GM12873 (cell line): ENCODE results near the gene UHRF1.

Experiments
- CTCF ChIP-seq: IDR thresholded peaks from 2 replicates; pipeline ENCODE4 v1.5.1; 2012; ENCODE audit warnings: low read depth, mild to moderate bottlenecking, moderate library complexity, low read length, control low read depth; ENCODE audit not compliant: insufficient read depth; ENCODE audit errors: missing control alignments

The UHRF1 gene

DNA sequence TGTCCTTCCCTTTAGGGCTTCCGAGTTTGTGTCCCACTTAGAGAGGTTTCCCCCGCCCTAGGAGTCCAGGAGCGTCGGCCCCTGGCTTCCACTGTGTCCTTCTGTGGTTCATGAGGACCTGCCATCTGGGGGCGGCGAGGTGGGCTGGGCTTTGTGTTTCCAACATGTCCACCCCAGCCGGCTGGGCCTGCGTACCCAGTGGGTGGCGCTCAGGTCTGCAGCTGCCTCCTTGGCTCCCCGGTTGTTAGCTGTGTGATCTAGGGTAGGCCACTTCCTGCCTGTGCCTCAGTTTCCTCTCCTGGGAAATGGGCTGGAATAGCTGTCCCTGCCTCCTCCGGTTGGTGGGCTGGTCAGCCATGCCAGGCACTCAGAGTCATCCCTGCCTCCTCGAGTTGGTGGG lies 88.0 kb downstream of the UHRF1 start:
- no peak for TF ChIP-seq CTCF

DNA sequence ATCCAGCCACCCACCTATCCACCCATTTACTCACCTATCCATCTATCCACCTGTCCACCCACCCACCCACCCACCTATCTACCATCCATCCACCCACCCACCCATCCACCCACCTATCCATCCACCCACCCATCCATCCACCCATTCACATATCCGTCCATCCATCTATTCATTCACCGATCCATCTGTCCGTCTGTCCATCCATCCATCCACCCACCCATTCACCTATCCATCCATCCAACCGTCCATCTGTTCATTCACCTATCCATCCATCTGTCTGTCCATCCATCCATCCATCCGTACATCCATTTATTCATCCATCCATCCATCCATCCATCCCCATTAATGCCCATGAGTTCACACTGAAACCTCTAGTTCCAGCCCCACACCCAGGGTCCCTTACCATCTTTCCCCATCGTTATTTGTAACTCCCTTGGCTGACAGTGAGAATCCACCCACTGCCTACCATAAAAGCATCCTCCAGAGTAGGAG lies 90.9 kb downstream of the UHRF1 start:
- no peak for TF ChIP-seq CTCF

GRCh38 chr19:5001615-5002014 lies 92.3 kb downstream of the UHRF1 start:
- TF ChIP-seq CTCF: peak; percentile 75

- no peak for TF ChIP-seq CTCF
These were observed 92.8 kb downstream of the UHRF1 start for GRCh38 chr19:5002143-5002542.

DNA sequence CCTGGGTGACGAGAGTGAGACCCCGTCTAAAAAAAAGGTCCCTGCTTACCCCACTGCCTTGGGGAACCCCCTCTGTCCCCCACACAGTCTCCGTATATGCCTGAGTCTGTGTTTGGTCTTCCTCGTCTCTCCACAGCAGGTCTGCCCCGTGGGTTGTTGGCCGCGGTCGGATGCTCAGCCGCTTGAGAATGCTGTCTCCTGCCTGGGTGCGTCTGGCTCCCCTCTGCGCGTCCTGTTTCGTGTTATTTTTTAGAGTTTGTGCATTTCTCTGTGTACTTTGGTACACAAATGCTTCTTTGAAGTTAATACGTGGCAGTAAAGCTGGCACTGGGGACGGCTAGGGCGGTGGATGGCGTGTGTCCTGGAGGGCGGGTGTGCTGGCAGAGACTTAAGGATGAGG lies 94.5 kb downstream of the UHRF1 start:
- no peak for TF ChIP-seq CTCF

- TF ChIP-seq CTCF: no peak
These were observed 95.8 kb downstream of the UHRF1 start for GRCh38 chr19:5005096-5005495.

GRCh38 chr19:5006201-5006600 lies 96.9 kb downstream of the UHRF1 start:
- no peak for TF ChIP-seq CTCF
